Left lobe of liver (tissue), 2 donors: ENCODE data around the gene YIPF4. TPM values are rescaled to one million over a fixed set of nuclear protein-coding genes. Genes with fewer than 3 reads are reported as not detected.
"Not testable (repeated sequence)": the region's sequence is repeated elsewhere in the genome, so short reads cannot be mapped to it uniquely, and the experiment has no call there.

ENCODE experiments used
- ATAC-seq: fragments of 200-7000 bp; cut with Tn5 transposase; one replicate; pipeline ENCODE4 v1.9.1; 2020; ENCODE audit warnings: mild to moderate bottlenecking, moderate library complexity
- DNase-seq: peaks from one replicate; pipeline ENCODE4 v3.0.0-alpha.2; 2020; ENCODE audit warnings: low spot score
- total RNA-seq: library from RNA; stranded (reverse); gene quantifications from one replicate; pipeline ENCODE4 v1.2.1, GENCODE V29; 2021
- donor health status: DM: no; HTN: no; CAD: no; lungs with moderate emphysema.
- donor health status: DM: no; HTN: yes; CAD: no.

The YIPF4 gene
- total RNA-seq, 1 donor from 2014 or later = 36.6 TPM

DNA sequence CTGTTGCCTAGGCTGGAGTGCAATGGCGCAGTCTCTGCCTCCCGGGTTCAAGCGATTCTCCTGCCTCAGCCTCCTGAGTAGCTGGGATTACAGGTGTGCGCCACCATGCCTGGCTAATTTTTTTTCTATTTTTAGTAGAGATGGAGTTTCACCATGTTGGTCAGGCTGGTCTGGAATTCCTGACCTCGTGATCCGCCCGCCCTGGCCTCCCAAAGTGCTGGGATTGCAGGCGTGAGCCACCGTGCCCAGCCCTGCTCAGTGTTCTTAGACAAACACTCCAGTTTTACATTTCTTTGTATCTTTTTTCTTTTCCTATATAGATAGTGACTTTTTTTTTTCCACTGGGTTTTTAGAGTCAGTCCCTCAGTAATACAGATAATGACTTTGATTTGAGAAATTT is 86.6 kb downstream of the YIPF4 start:
- ATAC-seq, DNase-seq: not testable (repeated sequence)

DNA sequence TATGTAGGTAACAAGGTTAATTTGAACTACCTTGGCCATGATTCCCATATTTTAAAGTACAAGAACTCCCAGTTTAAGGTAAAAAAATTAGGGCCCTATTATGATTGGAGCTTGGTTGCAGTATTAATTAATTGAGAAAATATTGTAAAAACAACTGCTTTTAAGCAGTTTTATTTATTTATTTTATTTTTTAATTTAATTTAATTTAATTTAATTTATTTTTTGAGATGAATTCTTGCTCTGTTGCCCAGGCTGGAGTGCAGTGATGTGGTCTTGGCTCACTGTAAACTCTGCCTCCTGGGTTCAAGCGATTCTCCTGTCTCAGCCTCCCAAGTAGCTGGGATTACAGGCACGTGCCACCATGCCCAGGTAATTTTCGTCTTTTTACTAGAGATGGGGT is 88.0 kb downstream of the YIPF4 start:
- ATAC-seq, DNase-seq: not testable (repeated sequence)

Other genes with a start within 250 kb of the YIPF4 start
- 25.9 TPM for gene DPY30, start 238.1 kb upstream of the YIPF4 start, total RNA-seq
- gene SPAST, start 214.3 kb upstream of the YIPF4 start, total RNA-seq = 9.4 TPM
- gene SLC30A6, start 112.0 kb upstream of the YIPF4 start, total RNA-seq = 10.0 TPM
- gene NLRC4, start 13.0 kb upstream of the YIPF4 start, total RNA-seq = 0.70 TPM
- gene BIRC6, start 79.1 kb downstream of the YIPF4 start, total RNA-seq = 39.9 TPM